Tibial nerve (tissue), 4 donors: ENCODE data around the gene SEC23B.
"Not testable (repeated sequence)": the region's sequence is repeated elsewhere in the genome, so short reads cannot be mapped to it uniquely, and the experiment has no call there.

Experiments used
- CTCF ChIP-seq, 5 experiments: fragments of 200-600 bp in 3 of 5; fragments of 450-650 bp in 2 of 5; sonication (generic) in 3 of 5; IDR thresholded peaks; one replicate each; pipeline ENCODE4 v1.5.1; 2016 to 2019; ENCODE audit warnings: antibody characterized with exemption in 5 of 5, mild to moderate bottlenecking in 3 of 5, moderate library complexity in 2 of 5
- EP300 ChIP-seq, 2 donors: sonication (generic); formaldehyde crosslinking; IDR thresholded peaks; one replicate each; pipeline ENCODE4 v1.6.1; 2017; ENCODE audit warnings: antibody characterized with exemption in 2 of 2, mild to moderate bottlenecking in 1 of 2
- POLR2A ChIP-seq, 2 donors: fragments of 450-650 bp; IDR thresholded peaks; one replicate each; pipeline ENCODE4 v1.6.1; 2017; ENCODE audit warnings: antibody characterized with exemption in 2 of 2, mild to moderate bottlenecking in 2 of 2, moderate library complexity in 2 of 2

DNA sequence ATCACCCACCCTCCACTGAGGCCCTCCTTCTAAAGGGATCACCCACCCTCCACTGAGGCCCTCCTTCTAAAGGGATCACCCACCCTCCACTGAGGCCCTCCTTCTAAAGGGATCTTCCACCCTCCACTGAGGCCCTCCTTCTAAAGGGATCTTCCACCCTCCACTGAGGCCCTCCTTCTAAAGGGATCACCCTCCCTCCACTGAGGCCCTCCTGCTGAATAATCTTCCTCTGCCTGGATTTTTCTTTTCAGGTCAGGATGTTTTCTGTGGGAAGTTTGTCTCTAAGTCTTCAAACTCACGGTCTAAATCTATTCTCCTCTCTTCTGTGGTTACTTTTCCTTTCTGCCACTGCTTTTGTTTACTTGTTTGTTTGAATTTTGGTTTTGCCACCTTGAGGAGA, 6.1 kb upstream of the SEC23B start:
- not testable (repeated sequence) for TF ChIP-seq CTCF, POLR2A, EP300 (IDR thresholded peaks at IDR 0.05)
